Measurements from ENCODE around the gene SMPD1. TPM values are rescaled to one million over a fixed set of nuclear protein-coding genes. Genes with fewer than 3 reads are reported as not detected.
A peak's percentile ranks its signal among the peaks of the same experiment; 100 is the strongest.

Gene SMPD1
- total RNA-seq, 1 donor from 2014 or later = 17.7 TPM

GRCh38 chr11:6418557-6419008 is 28.3 kb downstream of the SMPD1 start:
- H3K9me3 Mint-ChIP-seq = no peaks in the 10 kb centered on the region
- H3K27me3 Mint-ChIP-seq (ENCODE audit: low read depth) = peaks cover 11% of the 10 kb centered on the region
- no peaks in the 10 kb centered on the region for H3K36me3 Mint-ChIP-seq (ENCODE audit: low read depth)
- H3K27ac Mint-ChIP-seq (ENCODE audit: unreplicated experiment) = no peak overlapping the region
- no peak for TF ChIP-seq CTCF (conservative IDR thresholded peaks at IDR 0.05)
- DNase-seq (ENCODE audit: low read depth, low spot score) = peak; percentile 52
- no peak overlapping the region for H3K4me3 Mint-ChIP-seq
- peaks cover 5% of the 10 kb centered on the region for H3K4me1 Mint-ChIP-seq

DNA sequence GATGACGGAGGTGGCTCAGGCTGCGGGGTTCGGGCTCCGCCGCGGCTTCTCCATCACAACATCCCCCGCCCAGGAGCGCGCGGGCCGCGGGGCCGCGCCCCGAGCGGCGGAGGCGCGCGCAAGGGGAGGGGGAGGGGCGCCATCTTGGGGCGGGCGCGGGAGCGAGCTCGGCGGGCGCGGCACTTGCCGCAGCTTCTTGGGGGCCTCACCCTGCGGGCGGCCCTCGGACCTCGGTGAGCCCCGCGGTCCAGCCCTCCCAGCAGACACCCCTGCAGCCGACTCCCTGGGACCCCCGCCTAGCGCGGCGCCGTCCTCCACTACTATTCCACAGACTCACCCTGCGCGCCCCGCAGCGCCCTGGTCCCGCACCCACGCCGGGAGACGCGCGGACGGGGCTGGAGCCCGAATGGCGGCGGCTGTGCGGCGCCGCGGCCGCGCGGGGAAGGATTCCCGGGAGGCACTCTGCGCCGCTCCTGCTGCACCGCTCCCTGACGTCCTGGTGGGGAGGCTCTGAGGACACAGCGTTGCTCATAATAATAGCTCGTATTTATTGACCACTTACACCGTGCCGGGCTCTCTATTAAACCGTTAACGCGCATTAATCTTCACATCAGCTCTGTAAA is 28.8 kb downstream of the SMPD1 start, which contains the start of gene APBB1:
Gene APBB1 (minus strand): TSS at position 86 of the 623 bp plus-strand sequence. CDS start 7,747 bp downstream, outside the sequence.
- H3K9me3 Mint-ChIP-seq = no peaks in the 10 kb centered on the region
- peak within 1 kb of the TSS; percentile 87 for H3K4me3 Mint-ChIP-seq
- H3K27me3 Mint-ChIP-seq (ENCODE audit: low read depth) = peaks cover 17% of the 10 kb centered on the region
- H3K4me1 Mint-ChIP-seq = peaks cover 5% of the 10 kb centered on the region
- H3K27ac Mint-ChIP-seq (ENCODE audit: unreplicated experiment) = no peak within 1 kb of the TSS
- peak; percentile 67 for DNase-seq (ENCODE audit: low read depth, low spot score)
- TF ChIP-seq CTCF (conservative IDR thresholded peaks at IDR 0.05) = peak; percentile 31
- H3K36me3 Mint-ChIP-seq (ENCODE audit: low read depth) = no peaks in the 10 kb centered on the region

DNA sequence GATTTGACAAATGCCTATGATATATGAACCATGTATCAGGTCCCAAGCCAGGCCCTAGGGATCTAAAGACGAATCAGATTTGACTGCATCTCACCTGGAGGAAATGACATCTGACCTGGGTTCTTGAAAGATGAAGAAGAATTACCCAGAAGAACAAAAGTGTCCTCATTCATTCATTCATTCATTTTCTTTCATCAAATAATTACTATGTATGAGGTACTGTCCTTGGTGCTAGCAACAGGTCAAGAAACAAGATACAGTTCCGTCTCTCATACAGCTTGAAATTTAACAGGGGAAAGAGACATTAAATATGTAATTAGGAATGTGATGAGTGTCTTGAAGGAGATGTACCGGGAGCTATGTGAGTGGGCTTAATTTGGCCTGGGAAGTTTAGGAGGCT is 30.4 kb downstream of the SMPD1 start:
- peak overlapping the region; percentile 6 for H3K4me3 Mint-ChIP-seq
- H3K36me3 Mint-ChIP-seq (ENCODE audit: low read depth) = no peaks in the 10 kb centered on the region
- no peak for TF ChIP-seq CTCF (conservative IDR thresholded peaks at IDR 0.05)
- H3K9me3 Mint-ChIP-seq = no peaks in the 10 kb centered on the region
- no peak overlapping the region for H3K27ac Mint-ChIP-seq (ENCODE audit: unreplicated experiment)
- H3K27me3 Mint-ChIP-seq (ENCODE audit: low read depth) = peaks cover 28% of the 10 kb centered on the region
- H3K4me1 Mint-ChIP-seq = peaks cover 5% of the 10 kb centered on the region
- DNase-seq (ENCODE audit: low read depth, low spot score) = no peak

GRCh38 chr11:6427516-6427915 is 37.2 kb downstream of the SMPD1 start:
- H3K4me1 Mint-ChIP-seq = no peaks in the 10 kb centered on the region
- H3K9me3 Mint-ChIP-seq = no peaks in the 10 kb centered on the region
- TF ChIP-seq CTCF (conservative IDR thresholded peaks at IDR 0.05) = no peak
- DNase-seq (ENCODE audit: low read depth, low spot score) = no peak
- peaks cover 22% of the 10 kb centered on the region for H3K27me3 Mint-ChIP-seq (ENCODE audit: low read depth)
- H3K4me3 Mint-ChIP-seq = no peak overlapping the region
- no peaks in the 10 kb centered on the region for H3K36me3 Mint-ChIP-seq (ENCODE audit: low read depth)
- no peak overlapping the region for H3K27ac Mint-ChIP-seq (ENCODE audit: unreplicated experiment)

DNA sequence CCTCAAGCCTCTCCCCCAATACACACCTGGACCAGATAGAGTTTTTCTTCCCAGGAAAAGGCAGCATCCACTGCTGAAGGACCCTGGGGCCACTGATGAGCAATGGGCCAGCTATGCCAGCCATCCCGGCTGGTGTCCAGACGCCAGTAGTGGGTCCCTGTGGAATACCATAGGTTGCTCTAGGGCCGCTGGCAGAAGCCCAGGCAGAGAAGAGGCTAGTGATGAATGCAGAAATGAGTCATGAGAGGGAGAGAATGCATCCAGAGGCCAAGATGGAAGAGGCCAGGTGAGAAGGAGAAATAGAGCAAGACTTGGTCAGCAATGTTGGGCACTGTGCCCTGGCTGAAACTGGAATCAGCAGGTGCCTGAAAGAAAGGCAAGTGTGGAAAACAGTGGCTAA is 41.6 kb downstream of the SMPD1 start:
- H3K36me3 Mint-ChIP-seq (ENCODE audit: low read depth) = no peaks in the 10 kb centered on the region
- H3K27me3 Mint-ChIP-seq (ENCODE audit: low read depth) = no peaks in the 10 kb centered on the region
- no peak for DNase-seq (ENCODE audit: low read depth, low spot score)
- TF ChIP-seq CTCF (conservative IDR thresholded peaks at IDR 0.05) = no peak
- no peaks in the 10 kb centered on the region for H3K9me3 Mint-ChIP-seq
- no peaks in the 10 kb centered on the region for H3K4me1 Mint-ChIP-seq
- H3K4me3 Mint-ChIP-seq = no peak overlapping the region
- H3K27ac Mint-ChIP-seq (ENCODE audit: unreplicated experiment) = no peak overlapping the region
